Ureter (tissue), 1 donor: ENCODE data around the gene SPDYC. TPM values are rescaled to one million over a fixed set of nuclear protein-coding genes. Genes with fewer than 3 reads are reported as not detected.

Experiments used
- DNase-seq: peaks from one replicate; pipeline ENCODE4 v3.0.0-alpha.2; 2020; ENCODE audit warnings: low spot score
- total RNA-seq: library from RNA; stranded (reverse); gene quantifications from one replicate; pipeline ENCODE4 v1.2.4, GENCODE V29; 2023
- donor health status: DM: yes; HTN: yes; CAD: no.

The SPDYC gene, protein sequence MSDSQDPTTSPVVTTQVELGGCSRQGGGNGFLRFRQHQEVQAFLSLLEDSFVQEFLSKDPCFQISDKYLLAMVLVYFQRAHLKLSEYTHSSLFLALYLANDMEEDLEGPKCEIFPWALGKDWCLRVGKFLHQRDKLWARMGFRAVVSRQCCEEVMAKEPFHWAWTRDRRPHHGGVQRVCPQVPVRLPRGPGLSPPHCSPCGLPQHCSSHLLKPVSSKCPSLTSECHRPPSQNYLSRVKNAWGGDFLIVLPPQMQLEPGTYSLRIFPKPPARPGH
- total RNA-seq, result not detected

DNA sequence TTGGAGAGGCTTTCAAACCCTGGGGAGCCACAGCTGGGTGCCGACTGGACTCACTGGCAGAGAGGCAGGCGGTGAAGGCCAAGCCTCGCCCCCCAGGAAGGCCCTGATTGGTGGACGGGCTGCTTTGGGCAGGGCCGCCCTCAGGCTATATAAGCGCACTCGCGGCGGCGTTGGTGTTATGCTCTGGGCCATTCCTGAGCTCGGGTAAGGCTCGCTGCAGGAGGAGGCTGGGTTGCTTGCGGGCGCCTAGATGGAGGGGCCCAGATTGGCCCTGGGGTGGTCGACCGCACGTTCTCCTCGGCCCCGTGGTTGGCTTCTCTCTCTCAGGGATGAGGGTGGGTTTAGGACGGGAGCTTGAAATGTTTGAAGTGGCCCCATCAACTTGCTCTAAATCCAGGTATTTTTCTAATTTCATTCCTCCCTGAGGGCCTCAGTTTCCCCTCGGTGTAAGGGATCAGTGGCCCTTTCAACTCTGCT is at the start of gene SPDYC:
Gene SPDYC, plus strand, starts transcription at position 176 of the 477 bp plus-strand sequence. CDS start 1,125 bp downstream, outside the sequence.
- DNase-seq, result no peak

DNA sequence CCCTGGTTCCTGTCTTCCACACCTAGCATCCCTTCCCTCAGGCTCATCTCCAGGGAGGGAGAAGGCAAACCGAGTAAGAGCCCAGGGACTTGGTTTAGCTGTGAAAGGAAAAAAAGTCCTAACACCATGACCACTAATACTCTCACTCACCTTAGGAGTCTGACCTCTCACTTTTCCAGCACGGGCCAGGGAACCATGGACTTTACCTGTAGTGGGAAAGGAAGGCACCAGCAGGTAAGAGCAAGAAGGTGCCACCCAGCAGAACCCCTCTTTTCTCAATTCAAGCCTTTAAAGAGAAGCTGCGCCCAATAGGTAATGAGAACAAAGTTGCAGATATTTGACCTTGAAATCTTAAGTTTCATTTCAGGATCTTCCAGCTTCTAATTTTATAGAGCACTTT is 49.2 kb upstream of the SPDYC start:
- no peak for DNase-seq

DNA sequence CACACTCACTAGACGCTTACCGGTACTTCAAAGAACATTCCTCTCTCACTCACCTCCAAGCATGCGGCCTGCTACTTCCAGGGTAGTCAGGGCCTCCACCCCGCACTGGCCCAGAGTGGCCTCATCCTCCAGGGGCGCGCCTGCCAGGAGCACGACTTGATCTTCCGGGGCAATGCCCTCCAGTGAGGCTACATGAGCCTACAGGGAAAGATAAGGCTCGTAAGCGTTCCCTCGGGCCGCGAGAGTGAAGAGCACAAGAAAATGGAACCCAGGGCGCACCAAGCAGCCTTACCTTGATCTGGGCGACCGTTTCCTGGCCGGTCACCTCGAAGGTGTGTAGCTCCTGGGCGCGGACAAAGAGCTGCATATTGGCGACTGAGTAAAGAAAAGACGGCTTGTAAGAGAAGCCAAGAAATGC is 48.6 kb upstream of the SPDYC start:
- DNase-seq, result no peak

DNA sequence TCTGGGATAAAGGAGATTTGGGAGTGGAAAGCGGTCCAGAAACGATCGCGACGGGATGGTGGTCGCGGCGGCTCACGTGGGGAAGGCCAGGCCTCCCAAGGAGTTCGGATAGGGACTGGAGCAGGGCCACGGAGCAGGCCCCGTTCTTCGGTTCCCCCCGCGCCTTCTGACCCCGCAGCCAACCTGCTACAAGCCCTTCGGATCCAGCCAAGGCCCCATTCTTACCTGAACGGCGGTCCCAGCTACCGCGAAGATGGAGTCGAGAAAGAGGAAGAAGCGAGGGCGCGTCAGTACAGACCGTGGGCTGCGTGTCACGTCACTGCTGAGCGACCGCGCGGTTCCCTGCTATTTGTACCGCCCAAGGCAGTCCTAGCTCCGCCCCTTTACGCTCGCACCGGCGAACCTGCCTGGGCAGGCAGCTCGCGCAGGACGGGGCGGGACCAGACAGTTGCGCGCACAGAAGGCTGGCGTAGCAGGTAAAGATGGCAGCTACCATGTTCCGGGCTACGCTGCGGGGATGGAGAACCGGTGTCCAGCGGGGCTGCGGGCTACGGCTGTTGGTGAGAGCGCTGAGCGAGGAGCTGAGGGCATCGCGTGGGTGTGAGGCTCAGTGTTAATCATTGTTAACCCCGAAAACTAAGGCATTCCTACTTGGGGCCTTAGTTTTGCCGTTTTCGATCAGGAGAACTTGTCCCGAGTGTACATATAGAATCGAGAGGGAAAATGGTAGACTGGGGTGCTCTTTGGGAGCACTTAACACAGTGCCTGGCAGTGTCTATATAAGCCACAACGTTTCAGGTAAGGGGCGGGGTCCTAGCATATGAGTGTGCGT is 48.0 kb upstream of the SPDYC start, which contains the start of the genes FAU and MRPL49:
Gene FAU, minus strand, starts transcription at position 270 of the 832 bp plus-strand sequence. CDS start 321 bp downstream, outside the sequence.
Gene MRPL49, plus strand, starts transcription at position 457 of the 832 bp plus-strand sequence. Its CDS starts 26 bp downstream, at position 483.
- peak; percentile 98 for DNase-seq

DNA sequence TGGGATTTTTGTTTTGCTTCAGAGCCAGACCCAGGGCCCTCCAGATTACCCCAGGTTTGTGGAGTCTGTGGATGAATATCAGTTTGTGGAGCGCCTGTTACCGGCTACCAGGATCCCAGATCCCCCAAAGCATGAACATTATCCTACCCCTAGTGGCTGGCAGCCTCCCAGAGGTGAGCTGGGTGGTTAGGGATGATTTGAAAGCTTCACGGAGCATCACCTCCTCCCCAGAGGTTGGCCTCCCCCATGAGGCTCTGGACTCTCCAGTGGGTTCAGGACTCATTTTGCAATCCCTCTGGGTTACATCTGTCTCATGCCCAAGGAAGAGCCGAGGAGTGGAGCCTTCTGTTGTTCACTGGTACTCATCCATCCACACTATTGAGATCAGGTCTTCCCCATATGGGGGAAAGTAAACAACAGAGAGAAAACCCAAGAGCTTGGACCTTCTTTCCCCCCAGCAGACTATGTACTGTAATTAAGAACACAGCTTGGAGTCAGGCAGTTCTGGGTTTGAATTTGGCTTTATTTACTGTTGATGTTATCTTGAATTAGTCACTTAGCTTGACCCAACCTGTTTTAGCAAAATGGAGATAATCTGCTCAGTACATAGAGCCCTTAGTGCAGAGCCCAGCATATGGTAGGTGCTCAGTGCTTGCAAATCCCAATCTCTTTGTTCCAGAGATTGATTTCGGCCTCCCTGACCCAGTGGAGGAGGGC is 45.4 kb upstream of the SPDYC start:
- DNase-seq, result no peak

DNA sequence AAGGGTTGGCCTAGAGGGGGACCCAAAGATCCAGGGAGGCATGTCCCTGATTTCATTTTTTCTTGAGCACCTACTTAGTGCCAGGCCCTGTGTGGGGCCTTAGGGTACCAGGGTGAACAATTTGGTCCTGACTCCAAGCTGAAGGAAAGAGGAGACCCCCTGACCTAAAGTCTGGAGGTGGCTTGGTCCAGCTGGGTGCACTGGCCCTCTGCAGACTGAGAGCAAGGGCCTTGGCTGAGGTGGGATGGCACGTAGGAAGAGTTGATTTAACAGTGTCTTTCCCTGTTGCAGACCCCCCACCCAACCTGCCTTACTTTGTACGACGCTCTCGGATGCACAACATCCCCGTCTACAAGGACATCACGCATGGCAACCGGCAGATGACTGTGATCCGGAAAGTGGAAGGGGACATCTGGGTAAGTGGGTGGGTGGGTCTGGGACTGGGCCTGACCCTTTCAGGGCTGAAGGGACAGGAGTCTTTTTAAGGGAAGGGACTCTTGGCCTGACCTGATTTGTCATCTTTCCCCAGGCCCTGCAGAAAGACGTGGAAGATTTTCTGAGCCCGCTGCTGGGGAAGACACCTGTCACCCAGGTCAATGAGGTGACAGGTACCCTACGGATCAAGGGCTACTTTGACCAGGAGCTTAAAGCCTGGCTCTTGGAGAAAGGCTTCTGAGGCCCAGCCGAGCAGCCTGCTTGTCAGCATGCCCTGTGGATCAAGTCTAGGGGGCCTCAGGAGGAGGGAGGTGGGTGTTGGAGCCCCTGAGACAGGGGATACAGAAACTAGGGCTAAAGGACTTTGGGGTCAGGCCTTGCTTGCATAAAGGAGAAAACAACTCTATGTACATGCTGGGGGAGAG is 44.6 kb upstream of the SPDYC start:
- no peak for DNase-seq

DNA sequence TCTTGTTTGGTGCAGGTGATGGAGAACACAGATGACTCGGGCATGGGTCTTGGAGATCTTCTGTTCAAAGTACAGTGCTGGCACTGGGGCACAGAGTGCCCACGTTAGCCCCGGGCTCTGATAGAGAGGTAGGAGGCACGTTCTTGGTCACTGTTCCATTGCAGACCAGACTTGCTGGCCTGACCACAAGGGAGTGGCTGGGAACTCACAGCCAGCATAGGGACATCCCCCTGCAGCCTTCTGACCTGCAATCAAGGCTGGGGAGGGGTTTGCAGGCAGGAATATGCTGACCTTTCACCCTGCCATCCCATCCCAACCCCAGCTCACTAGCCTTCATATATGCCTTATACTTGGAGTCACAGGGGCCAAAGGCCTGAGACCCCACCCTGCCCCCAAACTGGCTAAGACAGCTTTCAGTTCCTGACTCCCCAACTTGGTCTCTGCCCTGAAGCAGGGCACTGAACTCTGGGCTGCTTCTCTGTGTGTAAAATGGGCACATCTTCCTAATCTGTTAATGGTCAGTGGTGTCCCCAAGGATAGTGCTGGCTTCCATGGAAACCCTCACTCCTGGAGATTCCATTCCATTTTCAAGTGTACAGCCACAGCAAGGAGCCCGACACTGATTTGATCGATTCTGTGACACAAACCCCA is 43.3 kb upstream of the SPDYC start:
- DNase-seq, result no peak

DNA sequence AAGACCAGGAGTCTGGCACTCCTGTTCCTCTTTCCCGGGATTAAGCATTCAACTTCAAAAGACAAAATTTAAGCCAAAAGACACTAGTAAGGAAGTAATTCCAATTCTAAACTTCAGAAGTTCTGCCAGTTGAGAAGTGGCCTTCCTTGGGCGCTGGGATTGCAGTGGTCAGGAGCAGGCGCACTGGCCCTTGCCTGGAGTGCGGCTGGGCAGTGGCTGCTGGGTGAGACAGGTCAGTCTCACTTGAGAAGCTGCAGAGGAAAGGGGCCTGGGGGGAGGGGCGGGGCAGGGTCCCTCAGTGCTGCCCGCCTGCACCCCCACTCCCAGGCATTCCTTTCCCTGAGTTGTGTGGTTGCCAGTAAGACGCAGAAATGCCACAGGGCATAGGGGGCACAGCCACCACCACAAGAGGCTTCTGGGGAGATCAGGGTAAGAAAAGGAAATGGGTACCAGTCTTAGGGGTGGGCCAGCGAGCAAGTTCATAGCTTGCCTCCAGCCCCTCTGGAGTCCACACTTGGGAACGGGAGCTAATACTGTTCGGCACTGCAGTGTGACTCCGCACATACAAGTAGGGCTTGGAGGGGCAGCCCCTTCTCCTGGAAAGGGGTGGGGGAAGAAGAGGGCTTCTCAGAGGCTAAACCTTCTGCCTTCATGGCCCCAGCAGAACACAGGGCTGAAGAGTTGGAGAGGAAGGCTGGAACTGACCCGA is 42.4 kb upstream of the SPDYC start:
- no peak for DNase-seq

DNA sequence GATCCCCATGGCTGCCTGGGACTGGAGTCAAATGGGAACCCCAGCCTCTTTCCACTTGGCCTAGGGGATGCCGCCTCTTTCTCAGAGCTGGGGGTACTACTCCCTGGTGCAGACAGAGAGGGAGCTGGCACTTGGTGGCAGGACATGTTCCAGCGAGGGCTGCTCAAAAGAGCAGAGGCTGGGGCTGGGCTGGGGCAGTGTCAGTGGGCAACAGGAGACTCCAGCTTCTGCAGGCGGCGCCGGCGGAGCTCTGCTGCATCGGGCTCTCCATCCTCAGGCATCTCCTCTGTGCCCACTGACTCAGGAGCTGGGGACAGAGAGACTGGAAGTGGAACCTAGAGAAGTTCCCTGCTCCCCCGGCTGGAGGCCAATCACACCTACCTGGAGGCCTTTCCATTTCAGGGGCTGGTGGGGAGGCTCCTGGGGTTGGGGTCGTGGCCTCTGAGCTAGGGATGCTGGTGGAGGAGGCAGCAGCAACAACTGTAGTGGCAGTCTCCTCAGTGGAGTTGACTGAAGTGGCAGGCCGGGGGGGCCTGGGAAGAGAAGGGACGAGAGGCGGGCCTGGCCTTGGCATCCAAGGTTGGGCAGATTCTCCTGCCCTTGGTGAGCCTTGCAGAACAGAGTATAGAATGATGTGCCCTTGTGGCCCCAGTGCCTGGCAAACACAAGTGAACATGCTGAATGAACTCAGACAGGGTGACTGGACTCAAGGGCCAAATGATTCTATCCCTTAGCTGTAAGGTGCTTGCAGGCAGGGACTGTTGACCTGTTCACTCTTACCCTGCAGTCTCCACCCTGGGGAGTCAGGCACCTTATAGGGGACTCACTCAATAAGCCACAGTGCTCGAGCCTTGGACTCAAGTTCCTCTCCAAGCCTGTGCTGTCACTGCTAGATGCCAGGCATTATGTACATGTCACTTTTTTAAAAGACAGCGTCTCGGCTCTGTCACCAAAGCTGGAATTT is 41.6 kb upstream of the SPDYC start:
- DNase-seq, result no peak

DNA sequence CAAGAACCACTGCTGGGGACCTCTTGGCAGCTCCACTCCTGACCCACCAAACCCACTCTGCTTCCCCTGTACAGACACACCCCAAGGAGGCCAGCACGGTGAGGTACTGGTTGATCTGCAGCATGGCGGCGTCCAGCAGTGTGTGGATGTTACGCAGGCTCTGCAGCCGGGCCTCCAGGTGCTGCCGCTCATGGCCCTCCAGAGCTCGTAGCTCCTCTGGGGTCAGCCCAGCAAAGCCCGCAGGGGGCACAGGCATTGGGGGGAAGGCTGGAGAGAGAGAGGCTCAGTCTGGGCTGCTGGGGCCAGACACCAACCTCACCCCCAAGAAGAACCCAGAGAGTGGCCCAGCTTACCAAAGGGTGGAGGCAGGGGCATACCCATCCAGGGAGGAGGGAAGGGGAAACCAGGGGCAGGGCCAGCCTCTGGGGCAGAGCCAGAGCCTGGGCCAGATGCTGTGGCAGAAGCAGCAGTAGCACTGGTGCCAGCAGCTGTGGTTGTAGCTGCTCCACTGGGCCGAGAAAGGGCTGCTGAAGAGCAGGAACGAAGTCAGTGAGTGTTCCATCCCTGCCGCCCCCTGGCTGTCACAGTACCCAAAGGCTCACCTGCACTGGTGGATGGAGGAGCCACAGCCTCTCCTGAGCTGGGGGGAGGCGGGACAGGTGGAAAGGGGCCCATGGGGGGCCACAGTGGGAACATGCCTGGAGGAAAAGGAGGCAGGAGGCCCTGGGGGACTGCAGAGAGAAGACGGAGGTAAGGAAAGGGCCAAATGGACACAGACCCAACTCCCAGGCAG is 40.2 kb upstream of the SPDYC start:
- no peak for DNase-seq

DNA sequence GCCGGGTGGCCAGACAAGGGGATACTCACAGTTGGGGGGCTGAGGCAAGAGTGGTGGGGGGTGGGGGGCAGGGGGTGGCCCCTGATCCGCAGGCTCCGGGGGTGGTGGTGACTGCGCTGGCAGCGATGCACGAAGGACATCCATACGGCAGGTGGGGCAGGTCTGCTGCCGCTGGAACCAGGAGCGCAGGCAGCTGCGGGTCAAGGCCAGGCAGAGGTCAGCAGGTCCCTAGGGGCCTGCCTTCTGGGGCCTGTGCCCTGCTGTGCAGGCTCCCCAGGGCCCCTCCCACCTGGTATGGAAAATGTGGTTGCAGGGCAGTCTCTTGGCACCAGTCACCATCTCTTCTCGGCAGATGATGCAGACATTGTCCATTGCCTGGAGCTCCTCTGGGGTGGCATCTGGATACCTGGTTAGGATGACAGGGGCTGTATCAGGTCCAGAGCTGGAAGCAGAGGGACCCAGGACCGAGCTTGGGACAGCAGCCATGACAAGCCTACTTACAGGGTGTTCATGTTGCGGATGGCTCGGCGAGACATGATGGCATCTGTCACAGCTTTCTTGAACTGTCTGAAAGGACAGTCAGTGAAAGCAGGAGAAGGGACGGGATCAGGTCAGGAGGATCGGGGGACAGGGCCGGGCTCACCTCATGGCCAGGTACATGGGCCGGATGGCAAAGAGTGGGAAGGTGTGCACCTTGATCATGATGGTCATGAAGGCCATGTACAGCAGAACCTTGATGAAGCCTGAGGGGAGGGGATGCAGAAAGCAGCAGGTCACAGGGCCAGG is 39.2 kb upstream of the SPDYC start:
- no peak for DNase-seq

DNA sequence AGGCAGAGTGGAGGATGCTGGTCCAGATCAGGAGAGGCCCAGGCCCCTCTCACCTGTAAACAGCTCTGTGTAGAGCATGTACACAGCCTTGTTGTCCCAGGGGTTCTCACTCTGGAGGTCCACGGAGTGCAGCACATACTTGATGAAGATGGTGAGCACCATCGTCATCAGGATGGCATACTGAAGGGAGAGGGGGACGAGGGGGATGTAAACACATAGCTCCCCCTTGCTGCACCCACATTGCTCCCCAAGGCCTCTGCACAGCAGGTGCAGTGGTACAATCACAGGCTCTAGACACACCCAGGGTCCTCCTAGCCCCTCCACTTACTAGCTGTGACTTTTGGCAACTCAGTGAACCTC is 38.6 kb upstream of the SPDYC start:
- DNase-seq, result no peak

DNA sequence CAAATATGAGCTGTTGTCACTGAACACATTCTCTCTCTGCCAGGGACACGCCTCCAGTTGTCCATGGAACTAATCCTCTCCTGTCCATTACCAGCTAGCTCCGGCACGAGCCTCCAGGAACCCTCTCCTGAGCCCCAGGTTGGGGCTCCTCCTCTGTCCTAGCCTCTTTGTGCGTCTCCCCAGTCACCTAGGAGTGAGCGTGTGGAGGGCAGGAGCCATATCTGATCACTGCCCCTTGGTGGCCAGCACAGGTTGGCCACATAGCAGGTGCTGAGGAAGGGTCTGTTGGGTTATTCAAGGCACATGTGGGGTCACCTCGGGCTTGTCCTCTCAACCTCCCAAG is 38.2 kb upstream of the SPDYC start:
- DNase-seq, result no peak

DNA sequence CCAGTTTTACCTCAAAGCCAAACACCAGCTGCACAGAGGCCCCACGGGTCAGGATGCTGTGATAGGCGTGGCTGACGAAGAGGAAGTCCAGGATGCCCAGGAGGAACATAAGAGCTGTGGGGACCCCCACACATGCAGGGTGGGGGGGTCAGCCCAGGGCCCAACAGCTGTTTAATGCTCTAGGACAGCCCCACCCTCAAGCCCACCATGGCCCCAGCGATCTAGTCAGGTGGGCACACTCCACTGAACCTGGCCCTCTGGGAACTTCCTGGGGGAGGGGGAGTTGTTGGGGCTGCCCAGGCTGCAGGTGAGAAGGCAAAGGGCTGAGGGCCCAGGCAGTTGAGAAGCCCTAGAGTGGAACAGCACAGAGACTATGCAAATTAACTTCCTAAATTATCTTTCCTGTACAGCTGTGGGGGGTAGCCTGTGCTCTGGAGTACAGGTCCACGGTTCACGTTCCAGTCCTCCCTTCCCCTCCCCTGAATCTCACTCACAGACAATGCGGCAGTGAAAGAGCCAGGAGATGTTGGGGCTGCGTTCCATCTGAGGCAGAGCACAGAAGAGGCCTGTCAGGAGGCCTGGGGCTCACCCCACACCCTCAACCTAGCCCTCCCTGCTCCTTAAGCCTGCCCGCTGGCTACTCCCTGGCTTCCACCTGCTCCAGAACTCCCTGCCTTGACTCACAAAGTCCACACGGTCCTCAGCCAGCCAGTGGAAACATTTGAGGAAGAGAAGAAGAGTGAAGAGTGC is 37.6 kb upstream of the SPDYC start:
- DNase-seq, result no peak

DNA sequence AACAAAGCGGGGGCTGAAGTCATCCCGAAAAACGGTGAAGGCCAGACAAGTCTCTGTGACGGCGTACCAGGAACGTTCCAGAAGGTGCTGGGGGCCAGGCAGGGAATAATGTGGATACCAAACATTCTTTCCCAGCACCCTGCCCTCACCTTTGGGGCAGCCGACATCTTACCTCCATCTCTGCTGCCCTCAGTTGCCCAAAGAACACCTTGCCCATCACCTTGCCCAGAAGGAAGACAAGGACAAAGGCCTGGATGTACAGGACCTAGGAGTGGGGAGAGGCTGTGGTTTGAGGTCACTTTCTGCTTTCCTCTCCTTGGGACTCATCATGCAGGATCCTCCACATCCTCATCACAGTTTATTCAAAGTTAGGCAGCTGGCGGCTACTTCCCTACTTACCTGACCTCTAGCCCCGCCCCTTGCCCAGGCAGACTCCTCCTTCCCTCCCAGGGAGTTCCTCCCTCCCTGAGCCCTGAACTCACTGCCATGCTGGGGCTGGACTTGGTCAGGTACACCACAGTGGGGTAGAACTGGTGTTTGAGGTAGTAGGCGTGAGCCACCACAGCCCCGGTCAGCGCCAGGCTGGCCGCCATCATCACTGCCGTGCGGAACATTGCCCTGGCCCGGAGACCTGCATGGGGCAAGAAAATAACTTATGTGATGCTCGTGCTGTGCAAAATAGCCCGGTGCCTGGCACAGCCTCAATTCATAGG is 36.9 kb upstream of the SPDYC start:
- DNase-seq, result no peak

DNA sequence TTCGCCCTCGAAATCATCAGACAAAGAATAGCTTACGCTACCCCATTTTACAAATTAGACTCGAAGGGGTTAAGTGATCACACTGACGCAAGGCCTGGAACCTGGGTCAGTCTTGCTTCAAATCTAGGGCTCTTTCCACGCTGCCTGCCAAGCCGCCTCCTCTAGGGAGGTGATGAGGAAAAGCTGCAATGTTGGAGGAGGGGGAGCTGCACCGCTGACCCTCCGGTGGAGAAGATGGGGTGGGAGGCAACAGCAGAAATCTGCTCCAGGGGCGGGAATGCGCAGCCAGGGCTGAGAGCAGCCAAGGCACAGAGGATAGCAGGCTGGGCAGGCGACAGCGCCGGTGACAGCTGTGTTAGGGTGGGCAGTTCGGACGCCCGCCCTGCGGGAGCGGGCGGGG is 36.3 kb upstream of the SPDYC start:
- DNase-seq, result no peak
